Measurements from ENCODE around the gene ZNF239. TPM values are rescaled to one million over a fixed set of nuclear protein-coding genes. Genes with fewer than 3 reads are reported as not detected.
"Not testable (repeated sequence)": the region's sequence is repeated elsewhere in the genome, so short reads cannot be mapped to it uniquely, and the experiment has no call there.

Gene ZNF239
- total RNA-seq, 1 donor from 2014 or later: 0.90 TPM

DNA sequence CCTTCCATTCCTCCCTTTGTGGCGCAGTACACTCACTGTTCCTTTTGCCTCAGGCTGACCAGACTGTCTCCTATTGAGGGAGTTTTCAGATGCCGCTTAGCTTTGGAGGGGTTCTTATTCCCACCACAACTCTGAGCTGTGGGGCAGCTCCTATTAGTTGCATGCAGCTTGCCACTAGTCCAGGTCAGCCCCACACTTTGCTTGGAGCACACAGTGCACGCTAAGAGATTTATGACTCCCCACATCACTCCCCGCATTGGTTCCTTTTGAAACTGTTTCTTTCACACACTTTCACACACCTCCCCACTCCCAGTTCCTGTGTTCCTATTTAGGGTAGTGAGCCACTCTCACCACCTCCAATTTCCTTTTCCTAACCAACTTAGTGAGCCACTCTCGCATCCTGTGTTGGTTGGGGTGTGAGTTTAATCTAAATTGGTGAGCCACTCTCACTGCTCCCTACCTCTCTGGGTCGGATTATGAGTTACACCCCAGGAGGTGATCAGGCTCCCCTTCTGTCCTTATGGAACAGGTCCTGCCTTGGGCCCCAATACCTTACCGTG is 21.4 kb upstream of the ZNF239 start:
- Mint-ChIP-seq H3K36me3 (ENCODE audit: low read depth, unreplicated experiment) (peaks cover 7% of the 10 kb centered on the region), H3K4me3 (ENCODE audit: unreplicated experiment) (no peak overlapping the region), H3K4me1 (ENCODE audit: unreplicated experiment) (peaks cover 5% of the 10 kb centered on the region), H3K27ac (ENCODE audit: unreplicated experiment) (no peak overlapping the region), H3K27me3 (ENCODE audit: unreplicated experiment) (peaks cover 5% of the 10 kb centered on the region), H3K9me3 (ENCODE audit: unreplicated experiment) (peaks cover 15% of the 10 kb centered on the region)
- TF ChIP-seq, protein P1, sequence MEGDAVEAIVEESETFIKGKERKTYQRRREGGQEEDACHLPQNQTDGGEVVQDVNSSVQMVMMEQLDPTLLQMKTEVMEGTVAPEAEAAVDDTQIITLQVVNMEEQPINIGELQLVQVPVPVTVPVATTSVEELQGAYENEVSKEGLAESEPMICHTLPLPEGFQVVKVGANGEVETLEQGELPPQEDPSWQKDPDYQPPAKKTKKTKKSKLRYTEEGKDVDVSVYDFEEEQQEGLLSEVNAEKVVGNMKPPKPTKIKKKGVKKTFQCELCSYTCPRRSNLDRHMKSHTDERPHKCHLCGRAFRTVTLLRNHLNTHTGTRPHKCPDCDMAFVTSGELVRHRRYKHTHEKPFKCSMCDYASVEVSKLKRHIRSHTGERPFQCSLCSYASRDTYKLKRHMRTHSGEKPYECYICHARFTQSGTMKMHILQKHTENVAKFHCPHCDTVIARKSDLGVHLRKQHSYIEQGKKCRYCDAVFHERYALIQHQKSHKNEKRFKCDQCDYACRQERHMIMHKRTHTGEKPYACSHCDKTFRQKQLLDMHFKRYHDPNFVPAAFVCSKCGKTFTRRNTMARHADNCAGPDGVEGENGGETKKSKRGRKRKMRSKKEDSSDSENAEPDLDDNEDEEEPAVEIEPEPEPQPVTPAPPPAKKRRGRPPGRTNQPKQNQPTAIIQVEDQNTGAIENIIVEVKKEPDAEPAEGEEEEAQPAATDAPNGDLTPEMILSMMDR (IDR thresholded peaks at IDR 0.05; ENCODE audit: unreplicated experiment): no peak
- DNase-seq (ENCODE audit: low spot score): no peak

DNA sequence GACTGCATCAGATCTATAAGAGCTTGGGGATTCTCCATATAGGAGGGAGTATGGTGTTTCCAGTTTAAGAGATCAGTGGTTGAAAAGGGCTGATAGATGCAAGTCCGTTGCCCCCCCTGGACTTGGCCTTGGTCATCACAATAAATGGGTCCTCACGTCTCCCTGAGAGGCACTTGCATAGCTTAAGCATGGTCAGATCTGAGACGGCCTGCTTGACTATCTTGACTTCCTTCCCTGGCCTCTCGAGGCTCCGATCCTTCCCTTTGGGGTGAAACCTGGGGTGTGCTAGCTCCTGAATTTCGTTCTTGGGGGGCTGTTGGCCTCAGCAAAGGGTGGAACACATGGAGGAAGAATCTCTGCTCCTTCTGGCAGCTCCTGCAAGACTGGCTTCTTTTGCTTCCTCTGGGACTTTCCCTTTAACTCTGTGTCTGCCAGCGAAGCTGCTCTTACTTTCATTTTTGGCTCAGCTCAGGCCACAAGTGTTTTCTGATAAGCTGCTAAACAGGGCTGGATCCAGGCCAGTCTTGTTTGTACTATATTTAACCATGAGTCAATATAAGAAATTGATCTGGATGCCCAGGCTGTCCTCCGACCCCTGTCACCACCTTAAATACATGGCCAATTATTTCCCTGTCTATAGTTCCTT is 20.7 kb upstream of the ZNF239 start:
- peaks cover 7% of the 10 kb centered on the region for H3K36me3 Mint-ChIP-seq (ENCODE audit: low read depth, unreplicated experiment)
- peaks cover 18% of the 10 kb centered on the region for H3K9me3 Mint-ChIP-seq (ENCODE audit: unreplicated experiment)
- no peak overlapping the region for H3K4me3 Mint-ChIP-seq (ENCODE audit: unreplicated experiment)
- no peak for DNase-seq (ENCODE audit: low spot score)
- H3K27me3 Mint-ChIP-seq (ENCODE audit: unreplicated experiment): peaks cover 5% of the 10 kb centered on the region
- TF ChIP-seq, protein P1 (IDR thresholded peaks at IDR 0.05; ENCODE audit: unreplicated experiment): no peak
- no peak overlapping the region for H3K27ac Mint-ChIP-seq (ENCODE audit: unreplicated experiment)
- H3K4me1 Mint-ChIP-seq (ENCODE audit: unreplicated experiment): peaks cover 5% of the 10 kb centered on the region

DNA sequence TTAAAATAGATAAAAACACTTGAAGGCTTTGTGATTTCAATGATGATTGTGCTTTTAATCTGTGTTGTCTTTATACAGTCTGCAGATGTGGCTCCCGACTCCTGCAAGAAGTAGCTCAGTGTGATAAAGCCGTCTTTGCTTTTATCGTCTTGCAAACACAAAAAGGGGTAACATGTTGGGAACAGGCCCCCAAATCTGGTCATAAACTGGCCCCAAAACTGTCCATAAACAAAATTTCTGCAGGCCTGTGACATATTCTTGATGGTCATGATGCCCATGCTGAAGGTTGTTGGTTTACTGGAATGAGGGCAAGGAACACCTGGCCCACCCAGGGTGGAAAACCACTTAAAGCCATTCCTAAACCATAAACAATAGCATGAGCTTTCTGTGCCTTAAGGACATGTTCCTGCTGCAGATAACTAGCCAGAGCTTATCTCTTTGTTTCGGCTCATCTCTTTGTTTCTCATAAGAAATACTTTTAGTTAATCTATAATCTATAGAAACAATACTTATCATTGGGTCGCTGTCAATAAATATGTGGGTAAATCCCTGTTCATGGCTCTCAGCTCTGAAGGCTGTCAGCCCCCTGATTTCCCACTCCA is 17.0 kb upstream of the ZNF239 start:
- no peak for DNase-seq (ENCODE audit: low spot score)
- Mint-ChIP-seq H3K27me3 (ENCODE audit: unreplicated experiment) (peaks cover 2% of the 10 kb centered on the region), H3K9me3 (ENCODE audit: unreplicated experiment) (peaks cover 13% of the 10 kb centered on the region), H3K4me1 (ENCODE audit: unreplicated experiment) (peaks cover 5% of the 10 kb centered on the region), H3K36me3 (ENCODE audit: low read depth, unreplicated experiment) (peaks cover 4% of the 10 kb centered on the region), H3K4me3 (ENCODE audit: unreplicated experiment) (no peak overlapping the region), H3K27ac (ENCODE audit: unreplicated experiment) (no peak overlapping the region)
- TF ChIP-seq, protein P1 (IDR thresholded peaks at IDR 0.05; ENCODE audit: unreplicated experiment): no peak

DNA sequence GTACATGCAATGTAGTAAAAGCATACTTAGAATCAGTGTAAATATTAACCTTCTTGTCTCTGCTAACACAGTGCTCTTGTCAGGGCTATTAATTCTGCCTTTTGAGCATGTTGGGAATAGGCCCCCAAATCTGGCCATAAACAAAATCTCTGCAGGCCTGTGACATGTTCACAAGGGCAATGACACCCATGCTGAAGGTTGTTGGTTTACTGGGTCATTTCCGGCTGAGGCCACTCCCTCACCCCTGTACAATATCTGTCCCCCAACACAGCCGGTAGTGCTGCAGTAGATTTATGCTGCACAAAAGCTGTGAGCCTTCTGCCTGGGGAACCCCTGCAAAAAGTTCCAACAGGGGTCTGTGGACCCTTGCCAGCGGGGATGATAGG is 12.3 kb upstream of the ZNF239 start:
- DNase-seq (ENCODE audit: low spot score); H3K27ac Mint-ChIP-seq (ENCODE audit: unreplicated experiment); H3K4me3 Mint-ChIP-seq (ENCODE audit: unreplicated experiment); H3K27me3 Mint-ChIP-seq (ENCODE audit: unreplicated experiment); H3K4me1 Mint-ChIP-seq (ENCODE audit: unreplicated experiment); H3K36me3 Mint-ChIP-seq (ENCODE audit: low read depth, unreplicated experiment); H3K9me3 Mint-ChIP-seq (ENCODE audit: unreplicated experiment): not testable (repeated sequence)

DNA sequence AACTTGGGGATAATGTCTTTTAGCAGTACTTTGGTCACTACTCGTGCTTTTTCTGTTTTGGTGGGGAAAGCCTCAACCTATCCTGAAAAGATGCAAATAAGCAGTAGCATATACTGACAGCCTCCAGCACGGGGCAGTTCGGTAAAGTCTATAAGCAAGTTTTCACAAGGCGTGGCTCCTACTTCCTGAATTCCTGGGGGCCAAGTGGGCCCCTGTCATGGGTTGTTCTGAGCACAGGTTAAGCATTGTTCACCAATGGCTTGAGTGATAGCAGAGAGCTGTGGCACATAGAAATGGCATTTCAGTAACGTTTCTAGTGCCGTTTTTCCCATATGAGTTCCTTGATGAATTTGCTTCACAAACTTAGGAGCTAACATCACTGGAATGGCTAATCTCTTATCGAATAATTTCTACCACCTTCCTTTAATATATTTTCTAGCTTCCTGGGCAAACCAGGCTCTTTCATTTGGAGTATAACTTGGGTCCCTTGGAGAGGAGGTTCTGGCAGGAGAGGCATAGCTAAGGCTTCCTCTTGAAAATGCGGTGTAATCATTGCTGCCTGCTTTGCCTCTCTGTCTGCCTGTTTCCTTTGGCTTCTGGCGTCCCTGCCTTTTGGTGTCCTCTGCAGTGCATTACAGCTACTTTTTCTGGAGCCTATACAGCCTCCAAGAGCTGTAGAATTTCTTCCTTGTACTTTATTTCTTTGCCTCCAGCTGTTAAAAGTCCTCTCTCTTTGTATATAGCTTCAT is 11.7 kb upstream of the ZNF239 start:
- Mint-ChIP-seq H3K4me3 (ENCODE audit: unreplicated experiment) (no peak overlapping the region), H3K27ac (ENCODE audit: unreplicated experiment) (no peak overlapping the region)
- TF ChIP-seq, protein P1 (IDR thresholded peaks at IDR 0.05; ENCODE audit: unreplicated experiment): no peak

More for the DNA sequence above, 11.7 kb upstream of the ZNF239 start:
- H3K36me3 Mint-ChIP-seq (ENCODE audit: low read depth, unreplicated experiment): no peaks in the 10 kb centered on the region
- peaks cover 4% of the 10 kb centered on the region for H3K9me3 Mint-ChIP-seq (ENCODE audit: unreplicated experiment)
- no peaks in the 10 kb centered on the region for H3K4me1 Mint-ChIP-seq (ENCODE audit: unreplicated experiment)
- H3K27me3 Mint-ChIP-seq (ENCODE audit: unreplicated experiment): no peaks in the 10 kb centered on the region
- no peak for DNase-seq (ENCODE audit: low spot score)

Measured in endothelial cell (in vitro differentiated cells).